Body of pancreas (tissue), 4 donors: ENCODE data around the gene HMGCR.

Experiments used
- CTCF ChIP-seq, 7 experiments: fragments of 450-650 bp in 4 of 7; fragments of 200-600 bp in 3 of 7; sonication (generic) in 3 of 7; IDR thresholded peaks; one replicate each; pipeline ENCODE4 v1.5.1; 2016 to 2019; ENCODE audit warnings: antibody characterized with exemption in 7 of 7
- POLR2A ChIP-seq, 3 donors: fragments of 450-650 bp; IDR thresholded peaks; one replicate each; pipeline ENCODE4 v1.6.1; 2016; ENCODE audit warnings: antibody characterized with exemption in 3 of 3, mild to moderate bottlenecking in 2 of 3

GRCh38 chr5:75395277-75395676, 58.3 kb downstream of the HMGCR start:
- TF ChIP-seq CTCF (IDR thresholded peaks at IDR 0.05) (no peak), POLR2A (IDR thresholded peaks at IDR 0.05) (no peak)
